Epidermal melanocyte (primary cell): Measurements from ENCODE around the gene SPTLC2.

Experiments used
- DNase-seq: peaks from one replicate; pipeline ENCODE4 v3.0.0; 2011; ENCODE audit warnings: low spot score; ENCODE audit not compliant: insufficient read length

The SPTLC2 gene

GRCh38 chr14:77507762-77508161 lies 108.7 kb downstream of the SPTLC2 start:
- DNase-seq = no peak

GRCh38 chr14:77505031-77505430 lies 111.4 kb downstream of the SPTLC2 start:
- no peak for DNase-seq

- no peak for DNase-seq
Observed at GRCh38 chr14:77503138-77503537, 113.3 kb downstream of the SPTLC2 start.

GRCh38 chr14:77502109-77502782 lies 114.2 kb downstream of the SPTLC2 start:
- no peak for DNase-seq

- no peak for DNase-seq
Observed at GRCh38 chr14:77498984-77499527, 117.4 kb downstream of the SPTLC2 start.

GRCh38 chr14:77498120-77498979 lies 118.1 kb downstream of the SPTLC2 start, which contains the start of gene ISM2:
TSS of gene ISM2 (minus strand) at chr14:77498816. CDS start at chr14:77498793, 23 bp downstream.
- peak; percentile 37 for DNase-seq

- no peak for DNase-seq
Observed at GRCh38 chr14:77495334-77495733, 121.1 kb downstream of the SPTLC2 start.

GRCh38 chr14:77491056-77491455 lies 125.4 kb downstream of the SPTLC2 start:
- DNase-seq = no peak

- DNase-seq = no peak
Observed at GRCh38 chr14:77490347-77490986, 126.0 kb downstream of the SPTLC2 start.

- DNase-seq = no peak
Observed at GRCh38 chr14:77489041-77489440, 127.4 kb downstream of the SPTLC2 start.

- DNase-seq = no peak
Observed at GRCh38 chr14:77488558-77488957, 127.9 kb downstream of the SPTLC2 start.

- DNase-seq = no peak
Observed at GRCh38 chr14:77485901-77486678, 130.3 kb downstream of the SPTLC2 start.

GRCh38 chr14:77485256-77485655 lies 131.2 kb downstream of the SPTLC2 start:
- no peak for DNase-seq

GRCh38 chr14:77482422-77482821 lies 134.0 kb downstream of the SPTLC2 start:
- DNase-seq = no peak

- DNase-seq = no peak
Observed at GRCh38 chr14:77478796-77479195, 137.6 kb downstream of the SPTLC2 start.

GRCh38 chr14:77478029-77478428 lies 138.4 kb downstream of the SPTLC2 start:
- DNase-seq = no peak

GRCh38 chr14:77475432-77476115 lies 140.9 kb downstream of the SPTLC2 start:
- no peak for DNase-seq

GRCh38 chr14:77474479-77475177 lies 141.8 kb downstream of the SPTLC2 start:
- no peak for DNase-seq

- DNase-seq = no peak
Observed at GRCh38 chr14:77473921-77474320, 142.5 kb downstream of the SPTLC2 start.
